GM18867 (cell line): ENCODE results near the gene STK17B.
"Not testable (repeated sequence)": the region's sequence is repeated elsewhere in the genome, so short reads cannot be mapped to it uniquely, and the experiment has no call there.

Source experiments
- ATAC-seq: cut with Tn5 transposase; IDR thresholded peaks from one replicate; pipeline ENCODE4 v1.9.1; 2021; ENCODE audit warnings: mild to moderate bottlenecking, moderate library complexity; ENCODE audit not compliant: unreplicated experiment

The STK17B gene

GRCh38 chr2:196171248-196171871 lies at the start of gene STK17B:
TSS of gene STK17B (minus strand) at chr2:196171578. CDS start at chr2:196163383, 8,195 bp downstream.
- peak; percentile 50 for ATAC-seq

GRCh38 chr2:196220671-196221070 lies 49.3 kb upstream of the STK17B start:
- no peak for ATAC-seq

- ATAC-seq = no peak
Observed at GRCh38 chr2:196219671-196220070, 48.3 kb upstream of the STK17B start.

GRCh38 chr2:196218106-196218505 lies 46.7 kb upstream of the STK17B start:
- no peak for ATAC-seq

DNA sequence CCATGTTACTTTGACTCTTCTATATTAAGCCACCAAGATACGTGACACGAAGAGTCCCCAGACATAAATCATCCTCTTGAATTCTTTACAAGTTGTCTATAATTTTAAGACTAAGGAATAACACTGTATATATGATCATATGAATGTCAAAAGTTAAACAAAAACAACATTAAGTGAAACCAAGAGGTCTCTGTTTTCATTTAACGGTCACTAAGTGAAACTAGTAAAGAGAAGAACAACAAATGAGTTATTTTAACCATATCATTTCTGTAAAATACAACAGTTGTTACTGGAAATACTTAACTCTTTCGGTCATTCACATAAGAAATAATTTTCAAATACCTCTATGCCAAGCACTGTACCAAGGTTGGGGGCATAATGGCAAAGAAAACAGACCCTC lies 45.7 kb upstream of the STK17B start:
- no peak for ATAC-seq

DNA sequence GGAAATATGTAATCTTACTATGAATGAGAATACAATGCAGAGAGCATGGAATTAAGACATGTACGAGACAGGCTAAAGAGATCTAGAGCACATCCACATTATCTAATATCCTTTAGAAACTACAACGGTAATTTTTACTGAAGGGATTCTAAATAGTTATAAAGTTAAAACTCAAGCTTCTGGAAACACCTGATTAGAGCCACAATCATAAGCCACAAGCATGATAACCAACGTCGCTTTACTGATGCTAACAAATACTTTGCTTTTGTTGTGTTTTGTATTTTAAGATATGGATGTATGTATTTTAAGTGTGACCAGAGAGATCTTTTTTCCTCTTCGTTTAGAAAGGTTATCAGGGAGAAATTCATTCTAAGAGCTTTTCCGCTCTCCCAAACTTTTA lies 44.0 kb upstream of the STK17B start:
- no peak for ATAC-seq

- no peak for ATAC-seq
Observed at GRCh38 chr2:196214156-196214555, 42.8 kb upstream of the STK17B start.

DNA sequence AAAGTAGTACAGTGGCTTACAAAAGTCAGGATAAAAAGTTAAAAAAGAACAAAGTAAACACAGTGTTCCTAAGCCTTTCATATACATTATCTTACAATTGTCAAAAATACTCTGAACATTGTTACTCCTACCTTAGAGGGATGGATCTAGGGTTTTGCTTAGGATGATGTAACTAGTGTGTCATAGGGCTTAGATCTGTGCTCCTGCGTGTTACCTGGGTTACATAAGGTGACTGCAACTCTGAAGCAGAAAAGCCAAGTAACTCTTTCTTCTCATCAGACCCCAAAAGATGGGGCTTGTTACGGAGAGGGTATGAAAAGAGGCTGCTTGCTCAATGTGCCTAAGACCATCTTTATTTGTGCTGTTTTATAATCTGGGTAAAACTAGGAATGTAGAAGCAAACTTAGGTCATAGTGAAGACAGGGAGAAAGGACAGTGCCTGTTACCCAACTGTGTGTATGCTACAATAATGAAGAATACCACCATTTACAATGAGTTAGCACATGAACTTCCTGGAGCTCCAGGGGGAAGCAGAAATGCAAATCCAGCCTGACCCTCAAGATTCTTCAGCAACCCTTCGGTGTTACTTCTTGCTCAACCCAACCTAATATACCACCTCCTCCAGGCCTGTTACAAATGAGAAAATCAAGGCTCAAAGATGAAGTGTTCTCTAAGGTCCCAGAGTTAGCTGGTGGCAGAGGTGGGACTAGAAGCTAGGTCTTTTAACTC lies 42.0 kb upstream of the STK17B start:
- ATAC-seq = no peak

DNA sequence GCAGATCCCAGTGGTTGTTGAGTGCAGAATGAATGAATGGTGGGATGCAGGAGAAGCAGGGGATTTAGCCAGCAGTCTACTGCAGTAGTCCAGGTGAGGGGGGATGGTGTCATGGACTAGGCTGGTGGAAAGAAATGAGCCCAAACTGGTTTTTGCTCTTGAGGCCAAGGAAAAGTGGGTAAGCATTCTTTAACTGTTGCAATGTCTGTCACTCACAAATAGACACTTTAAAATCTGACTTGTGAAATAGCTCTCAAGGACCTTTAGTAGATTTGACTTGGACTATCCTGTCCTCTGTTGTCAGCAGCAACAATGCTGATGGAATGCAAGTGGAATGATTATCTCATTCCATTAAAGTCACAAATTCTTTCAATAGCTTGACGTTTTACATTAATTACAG lies 37.5 kb upstream of the STK17B start:
- ATAC-seq = no peak

DNA sequence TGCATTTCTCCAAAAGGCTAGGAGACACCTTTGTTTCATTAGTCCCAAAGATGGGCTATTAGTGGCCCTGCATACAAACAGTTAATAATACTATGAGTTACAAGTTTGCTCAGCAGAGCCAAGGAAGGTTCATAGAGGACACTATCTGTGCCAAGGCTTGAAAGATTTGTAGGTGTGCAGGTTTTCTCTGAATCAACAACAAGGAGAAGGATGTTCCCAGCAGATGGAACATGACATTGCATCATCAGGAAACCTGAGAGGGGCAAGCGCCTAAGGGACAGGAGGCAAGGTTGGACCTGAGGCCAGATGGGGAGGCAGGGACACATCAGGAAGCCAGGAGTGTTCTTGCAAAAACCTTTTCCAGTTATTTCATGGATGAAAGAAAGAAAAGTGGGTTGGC lies 35.4 kb upstream of the STK17B start:
- ATAC-seq = no peak

GRCh38 chr2:196205881-196206435 lies 34.6 kb upstream of the STK17B start:
- ATAC-seq = no peak

GRCh38 chr2:196205011-196205766 lies 33.8 kb upstream of the STK17B start:
- no peak for ATAC-seq

GRCh38 chr2:196201229-196202009 lies 30.0 kb upstream of the STK17B start:
- ATAC-seq = no peak

- peak; percentile 99 for ATAC-seq
Observed at GRCh38 chr2:196200557-196200956, 29.2 kb upstream of the STK17B start.

DNA sequence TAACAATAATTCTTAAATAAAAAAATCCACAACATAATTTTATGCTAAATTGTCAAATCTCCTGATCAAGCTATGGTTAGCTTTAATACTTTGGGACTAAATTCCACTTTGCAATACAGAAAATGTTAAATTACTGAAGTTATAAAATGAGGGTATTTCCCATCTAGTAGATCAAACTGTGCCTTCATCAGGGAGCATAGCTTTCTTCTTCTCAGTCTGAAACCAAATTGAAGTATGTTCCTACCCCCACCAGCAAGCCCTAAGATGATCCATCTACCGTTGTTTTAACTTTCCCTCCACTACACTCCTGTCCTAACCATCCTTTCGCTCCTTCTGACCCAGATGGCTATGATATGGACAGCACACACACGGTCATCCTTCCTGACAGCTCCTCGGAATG lies 24.4 kb upstream of the STK17B start:
- no peak for ATAC-seq

- ATAC-seq = no peak
Observed at GRCh38 chr2:196195302-196195701, 23.9 kb upstream of the STK17B start.

DNA sequence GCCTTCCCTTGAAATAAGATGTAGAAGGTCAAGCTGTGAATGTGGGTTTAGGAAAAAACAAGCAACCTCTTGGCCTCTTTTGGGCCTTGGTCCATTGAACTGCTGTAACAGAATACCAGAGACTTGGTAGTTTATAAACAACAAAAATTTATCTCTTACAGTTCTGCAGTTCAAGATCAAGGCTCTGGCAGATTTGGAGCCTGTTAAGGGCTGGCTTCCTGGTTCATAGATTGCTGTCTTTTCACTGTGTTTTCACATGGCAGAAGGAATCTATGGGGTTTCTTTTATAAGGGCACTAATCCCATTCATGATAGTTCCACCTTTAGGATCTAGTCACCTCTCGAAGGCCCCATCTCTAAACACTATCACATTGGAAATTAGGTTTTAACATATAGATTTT lies 20.2 kb upstream of the STK17B start:
- no peak for ATAC-seq

DNA sequence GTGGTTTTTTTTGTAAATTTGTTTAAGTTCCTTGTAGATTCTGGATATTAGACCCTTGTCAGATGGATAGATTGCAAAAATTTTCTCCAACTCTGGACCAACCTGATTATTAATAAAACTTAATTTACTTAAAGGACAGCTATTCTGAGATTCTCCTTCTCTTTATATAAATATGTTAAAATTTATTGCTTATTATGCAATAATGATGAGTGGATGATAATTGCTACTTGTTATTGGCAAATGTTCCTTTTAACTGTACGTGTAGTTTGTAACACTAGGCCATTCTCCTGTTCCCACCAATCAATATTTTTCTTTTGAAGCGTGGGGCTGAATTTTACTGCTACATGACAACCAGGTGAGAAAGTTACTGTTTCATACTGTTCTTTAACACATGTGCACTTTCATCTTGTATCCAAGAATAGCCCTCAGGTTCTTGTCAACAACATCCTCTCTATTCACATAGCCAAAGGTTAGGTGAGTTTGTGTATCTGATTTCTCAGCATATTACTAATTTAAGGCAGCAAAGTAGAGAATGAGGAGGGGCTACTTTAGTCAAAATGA lies 16.6 kb upstream of the STK17B start:
- ATAC-seq = peak; percentile 70

DNA sequence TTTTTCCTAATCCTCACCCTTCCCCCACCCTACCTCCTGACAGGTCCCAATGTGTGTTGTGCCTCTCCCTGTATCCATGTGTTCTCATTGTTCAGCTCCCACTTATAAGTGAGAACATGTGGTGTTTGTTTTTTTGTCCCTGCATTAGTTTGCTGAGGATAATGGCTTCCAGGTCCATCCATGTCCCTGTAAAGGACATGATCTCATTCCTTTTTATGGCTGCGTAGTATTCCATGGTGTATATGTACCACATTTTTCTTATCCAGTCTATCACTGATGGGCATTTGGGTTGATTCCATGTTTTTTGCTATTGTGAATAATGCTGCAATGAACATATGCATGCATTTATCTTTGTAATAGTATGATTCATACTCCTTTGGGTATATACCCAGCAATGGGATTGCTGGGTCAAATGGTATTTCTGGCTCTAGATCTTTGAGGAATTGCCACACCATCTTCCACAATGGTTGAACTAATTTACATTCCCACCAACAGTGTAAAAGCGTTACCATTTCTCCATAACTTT lies 15.9 kb upstream of the STK17B start:
- ATAC-seq = not testable (repeated sequence)

DNA sequence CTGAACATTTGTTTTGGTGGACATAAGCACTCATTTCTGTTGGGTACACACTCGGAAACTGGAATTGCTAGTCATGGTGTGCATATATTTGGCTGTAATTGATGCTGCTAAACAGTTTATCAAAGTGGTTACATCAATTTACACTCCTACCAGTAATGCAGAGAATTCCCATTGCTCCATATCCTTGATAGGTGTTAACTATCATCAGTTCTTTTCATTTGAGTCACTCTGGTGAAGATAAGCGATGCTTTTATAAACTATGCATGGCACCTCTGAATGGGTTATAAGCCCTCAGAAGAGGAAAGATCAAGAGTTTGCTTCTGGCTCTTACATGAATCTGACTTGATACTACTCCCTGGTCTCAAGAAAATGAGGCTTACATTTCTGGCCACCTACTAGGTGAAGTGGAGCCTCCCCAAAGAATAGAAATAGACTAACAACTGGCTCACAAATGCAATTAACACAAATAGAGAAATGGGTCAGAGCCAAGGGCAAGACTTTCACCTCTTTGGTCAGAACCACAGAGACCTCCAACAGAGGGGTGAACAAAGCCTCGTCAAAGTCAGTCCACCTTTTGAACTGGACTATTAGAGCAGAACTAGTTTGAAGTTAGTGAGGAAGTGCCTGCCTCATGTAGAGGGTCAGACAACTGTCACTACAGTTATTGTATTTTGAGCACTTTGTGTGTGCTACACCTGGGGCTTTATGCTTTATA lies 15.0 kb upstream of the STK17B start:
- no peak for ATAC-seq
